Activated CD4-positive, CD25-positive, alpha-beta regulatory T cell treated with anti-CD3 and anti-CD28 coated beads, Interleukin-2, amount 50 U/mL, for 16 hours (primary cell): ENCODE results near the gene ERCC4.

ENCODE experiments used
- DNase-seq: peaks from one replicate; pipeline ENCODE4 v3.0.0-alpha.2; 2020; ENCODE audit warnings: low read depth, low spot score

ERCC4 gene

DNA sequence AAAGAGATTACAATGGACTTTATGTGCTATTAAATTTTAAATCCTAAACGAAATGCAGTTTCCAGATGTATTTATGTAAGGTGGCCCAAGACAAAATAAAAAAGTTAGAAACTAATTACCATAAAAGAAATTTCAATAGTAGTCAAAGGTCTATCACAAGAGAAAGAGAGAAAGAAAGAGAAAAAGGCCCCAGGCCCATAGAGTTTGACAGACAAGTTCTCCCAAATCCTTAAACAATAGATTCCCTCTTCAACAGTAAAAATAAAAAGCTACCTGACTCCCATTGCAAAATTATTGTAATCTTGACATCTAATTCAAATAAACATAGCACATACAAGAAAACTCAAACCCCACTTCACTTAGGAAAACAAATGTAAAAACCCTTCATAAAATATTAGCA is 8.6 kb upstream of the ERCC4 start:
- DNase-seq: no peak

DNA sequence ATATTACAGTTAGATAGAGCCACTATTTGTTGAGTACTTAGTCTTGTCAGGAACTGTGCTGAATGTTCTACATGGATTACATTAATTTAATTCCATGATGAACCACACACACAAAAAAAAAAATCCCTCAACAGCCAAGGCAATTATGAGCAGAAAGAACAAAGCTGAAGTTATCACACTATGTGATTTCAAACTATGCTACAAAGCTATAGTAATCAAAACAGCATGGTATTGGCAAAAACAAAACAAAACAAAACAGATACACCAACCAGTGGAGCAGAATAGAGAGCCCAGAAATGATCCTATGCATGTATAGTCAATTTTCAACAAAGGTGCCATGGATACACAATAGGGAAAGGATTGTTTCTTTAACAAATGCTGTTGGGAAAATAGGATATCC is 8.1 kb upstream of the ERCC4 start:
- no peak for DNase-seq

DNA sequence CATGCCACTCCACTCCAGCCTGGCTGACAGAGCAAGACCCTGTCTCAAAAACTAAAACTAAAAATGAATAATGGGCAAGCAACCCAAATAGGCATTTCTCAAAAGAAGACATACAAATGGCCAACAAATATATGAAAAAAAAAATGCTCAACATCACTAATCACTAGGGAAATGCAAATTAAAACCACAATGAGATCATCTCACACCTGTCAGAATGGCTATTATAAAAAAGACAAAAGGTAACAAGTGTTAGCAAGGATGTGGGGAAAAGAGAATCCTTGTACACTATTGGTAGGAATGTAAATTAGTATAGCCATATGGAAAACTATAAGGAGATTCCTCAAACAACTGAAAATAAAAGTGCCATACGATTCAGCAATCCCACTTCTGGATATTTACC is 7.1 kb upstream of the ERCC4 start:
- DNase-seq: no peak

DNA sequence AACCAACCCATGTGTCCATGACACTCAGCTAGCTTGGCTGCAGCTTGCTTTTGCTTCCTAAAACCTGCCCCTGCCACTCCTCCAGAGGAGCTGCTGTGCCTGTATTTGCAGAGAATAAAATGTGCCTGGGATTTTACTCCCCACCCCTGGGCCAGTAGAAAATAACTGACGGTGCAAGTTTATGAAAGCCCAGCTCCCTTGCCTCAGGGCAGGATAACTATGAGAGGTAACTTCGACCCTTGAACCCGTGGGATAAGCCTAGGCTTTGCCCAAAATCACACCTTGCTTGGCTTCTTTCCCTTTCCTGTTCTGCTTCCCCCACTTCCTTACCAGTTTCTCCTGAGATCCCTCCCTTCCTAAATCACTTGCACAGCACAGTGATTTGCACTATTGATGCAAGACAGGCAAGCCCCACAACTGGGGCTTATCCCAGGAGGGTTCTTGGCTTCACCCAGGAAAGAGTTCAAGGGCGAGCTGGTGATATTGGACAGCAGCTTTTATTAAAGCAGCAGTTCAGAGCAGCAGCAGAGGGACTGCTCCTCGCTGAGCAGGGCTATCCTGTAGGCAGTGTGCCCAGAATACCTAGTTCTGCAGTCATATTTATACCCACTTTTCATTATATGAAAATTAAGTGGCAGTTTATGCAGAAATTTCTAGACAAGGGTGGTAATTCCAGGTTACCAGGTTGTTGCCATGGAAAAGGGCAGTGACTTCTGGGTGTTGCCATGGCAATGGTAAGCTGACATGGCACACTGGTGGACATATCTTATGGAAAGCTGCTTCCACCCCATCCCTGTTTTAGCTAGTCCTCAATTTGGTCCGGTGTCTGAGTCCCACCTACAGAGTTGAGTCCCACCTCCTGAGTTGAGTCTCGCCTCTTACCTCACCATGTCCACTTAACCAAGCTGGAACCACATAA is 6.3 kb upstream of the ERCC4 start:
- DNase-seq: no peak

DNA sequence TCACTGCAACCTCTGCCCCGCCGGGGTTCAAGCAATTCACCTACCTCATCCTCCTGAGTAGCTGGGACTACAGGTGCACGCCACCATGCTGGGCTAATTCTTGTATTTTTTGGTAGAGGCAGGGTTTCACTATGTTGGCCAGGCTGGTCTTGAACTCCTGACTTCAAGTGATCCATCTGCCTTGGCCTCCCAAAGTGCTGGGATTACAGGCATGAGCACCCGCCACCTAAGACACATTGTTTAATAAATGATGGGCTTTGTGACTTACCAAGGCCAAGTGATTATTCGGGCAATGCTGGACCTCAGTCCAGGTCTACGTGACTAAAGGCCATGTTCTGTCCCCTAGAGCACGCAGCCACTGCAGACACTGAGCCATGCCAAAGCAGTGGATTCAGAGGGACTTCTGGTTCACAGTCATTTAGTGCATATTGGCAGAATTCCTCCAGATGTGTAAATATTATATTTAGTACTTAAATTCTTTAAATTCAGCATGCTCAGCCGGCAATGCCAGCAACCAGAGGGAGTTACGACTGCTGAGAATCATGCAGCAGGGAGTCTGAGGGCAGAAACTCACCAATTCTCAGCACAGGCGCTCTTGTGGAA is 4.8 kb upstream of the ERCC4 start:
- no peak for DNase-seq

DNA sequence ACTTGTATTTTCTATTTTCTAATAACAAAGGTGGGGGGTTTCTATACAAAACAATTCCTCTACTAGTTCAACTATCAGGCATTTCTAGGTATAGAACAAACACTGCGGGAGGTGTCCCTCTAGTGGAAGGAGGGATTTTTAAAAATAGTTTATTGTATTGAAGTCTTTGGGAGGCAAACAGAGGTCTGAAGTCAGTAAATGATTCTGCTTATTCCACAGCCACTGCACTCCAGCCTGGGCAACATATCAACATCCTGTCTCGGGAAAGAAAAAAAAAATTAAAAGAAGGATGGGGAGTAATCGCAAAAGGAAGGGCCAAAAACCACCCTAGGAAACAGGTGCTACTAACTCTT is 648 bp upstream of the ERCC4 start:
- DNase-seq: no peak

DNA sequence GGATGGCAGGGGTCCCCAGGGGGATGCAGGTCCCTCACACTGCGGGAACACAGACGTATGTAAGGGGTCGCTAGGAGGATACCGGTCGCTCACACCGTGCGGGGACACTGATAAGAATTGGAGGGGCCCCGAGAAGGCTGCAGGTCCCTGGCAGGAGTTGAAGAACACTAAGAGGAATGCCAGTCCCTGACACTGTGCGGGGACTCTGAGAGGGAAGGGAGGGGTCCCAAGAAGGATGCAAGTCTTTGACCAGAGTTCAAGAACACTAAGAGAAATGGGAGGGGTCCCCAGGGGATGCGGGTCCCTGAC is 510 bp downstream of the ERCC4 start:
- DNase-seq: no peak

DNA sequence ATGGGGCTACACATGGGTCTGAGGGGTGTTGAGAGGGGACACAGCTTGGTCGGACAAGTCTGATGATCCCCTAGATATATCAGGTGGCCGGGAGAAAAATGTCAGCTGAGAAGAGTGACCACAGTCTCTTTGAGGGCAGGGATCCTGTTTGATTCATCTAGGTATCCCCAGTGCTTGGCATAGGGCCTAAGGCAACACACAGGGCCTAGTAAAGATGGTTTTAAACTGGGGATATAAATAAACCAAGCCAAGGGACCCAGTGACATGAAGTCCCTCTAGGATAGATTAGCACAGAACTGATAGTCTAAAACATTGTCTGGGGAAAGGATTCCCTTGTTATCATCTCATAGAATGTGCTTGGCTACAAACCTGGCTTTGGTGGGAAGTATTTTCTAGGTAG is 1.4 kb downstream of the ERCC4 start:
- no peak for DNase-seq

DNA sequence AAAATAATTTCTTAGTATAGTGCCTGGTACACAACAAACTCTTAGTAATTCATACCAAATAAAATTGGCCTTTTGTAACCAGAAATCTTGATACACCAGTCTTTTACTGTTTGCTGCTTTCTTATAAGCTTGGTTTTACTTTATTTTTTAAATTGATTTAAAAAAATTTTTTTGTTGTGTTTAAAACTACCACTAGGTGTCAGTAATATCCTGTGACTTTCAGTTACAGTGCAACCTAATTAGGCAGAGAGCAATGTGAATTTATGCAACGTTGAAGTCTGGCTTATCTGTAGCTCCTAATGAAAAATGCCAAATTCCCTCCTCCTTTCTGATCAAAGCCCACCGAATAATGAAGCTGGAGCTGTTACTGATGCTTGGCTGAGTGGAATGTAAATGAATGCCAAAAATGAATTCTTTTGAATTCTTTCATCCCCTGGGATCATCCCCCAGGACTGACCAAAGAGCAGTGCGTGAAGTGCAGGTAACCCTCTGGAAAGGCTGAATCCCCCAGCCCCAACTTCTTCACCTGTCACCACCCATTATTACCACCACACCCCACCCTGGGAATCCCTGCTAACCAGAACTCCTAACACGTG is 3.8 kb downstream of the ERCC4 start:
- no peak for DNase-seq

DNA sequence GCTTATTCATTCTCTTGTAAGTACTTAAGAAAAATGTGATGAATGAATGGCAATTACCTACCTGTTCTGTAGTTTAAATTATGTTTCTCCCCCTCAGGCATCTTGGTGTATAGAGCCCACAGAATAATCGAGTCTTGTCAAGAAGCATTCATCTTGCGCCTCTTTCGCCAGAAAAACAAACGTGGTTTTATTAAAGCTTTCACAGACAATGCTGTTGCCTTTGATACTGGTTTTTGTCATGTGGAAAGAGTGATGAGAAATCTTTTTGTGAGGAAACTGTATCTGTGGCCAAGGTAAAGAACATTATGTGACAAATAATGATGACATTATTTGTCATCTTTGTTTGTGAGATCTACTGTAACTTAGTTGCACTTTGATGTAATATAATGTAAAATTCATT is 6.5 kb downstream of the ERCC4 start:
- no peak for DNase-seq

DNA sequence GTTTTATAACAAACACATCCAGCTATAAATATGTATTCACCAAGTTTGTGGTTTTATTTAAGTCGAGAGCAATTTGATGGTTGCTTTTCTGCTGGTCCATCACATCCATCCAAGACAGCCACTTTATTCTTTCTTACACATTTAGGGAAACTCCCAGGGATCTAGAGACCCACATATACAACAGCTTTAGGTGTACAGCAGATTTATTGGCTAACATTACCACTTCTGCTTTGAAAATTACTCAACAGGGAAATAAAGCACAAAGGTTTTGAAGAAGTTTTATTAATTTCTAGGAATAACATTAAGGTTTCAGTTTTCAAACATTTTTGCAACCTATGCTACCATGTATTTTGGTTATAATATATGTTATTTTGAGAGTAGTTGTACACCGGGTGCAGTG is 6.9 kb downstream of the ERCC4 start:
- no peak for DNase-seq

DNA sequence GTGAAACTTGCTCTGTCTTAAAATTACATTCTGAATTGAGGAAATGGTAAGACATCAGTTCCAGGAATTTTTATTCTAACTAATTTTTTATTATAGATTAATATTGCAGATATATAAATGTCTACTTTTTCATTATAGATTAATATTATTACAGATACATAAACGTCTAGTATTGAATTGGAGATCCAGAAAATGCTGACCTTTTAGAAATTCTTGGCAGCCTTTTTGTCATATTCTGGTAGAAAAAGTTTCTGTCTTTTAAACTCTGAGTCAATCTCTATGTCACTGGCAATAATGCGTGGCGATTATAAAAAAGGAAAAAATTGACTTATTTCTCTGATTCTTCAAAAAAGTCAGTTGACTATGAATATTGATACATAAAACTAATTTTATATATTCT is 8.7 kb downstream of the ERCC4 start:
- no peak for DNase-seq

DNA sequence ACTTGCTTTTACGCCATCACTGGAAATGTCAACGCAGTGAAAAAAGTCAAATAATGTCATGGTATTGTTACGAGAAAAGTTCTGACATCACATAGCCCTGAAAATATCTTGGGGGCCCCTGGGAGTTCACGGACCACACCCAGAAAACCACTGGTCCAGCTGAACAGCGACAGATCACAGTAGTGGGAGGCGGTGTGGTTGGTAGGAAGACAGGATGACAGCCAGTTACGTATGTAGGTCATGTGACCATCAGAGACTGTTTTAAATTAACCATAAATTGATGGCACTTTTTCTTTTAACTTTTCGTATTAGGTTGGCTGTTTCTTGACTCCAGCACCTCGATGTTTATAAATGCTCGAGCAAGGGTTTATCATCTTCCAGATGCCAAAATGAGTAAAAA is 11.9 kb downstream of the ERCC4 start:
- DNase-seq: no peak

DNA sequence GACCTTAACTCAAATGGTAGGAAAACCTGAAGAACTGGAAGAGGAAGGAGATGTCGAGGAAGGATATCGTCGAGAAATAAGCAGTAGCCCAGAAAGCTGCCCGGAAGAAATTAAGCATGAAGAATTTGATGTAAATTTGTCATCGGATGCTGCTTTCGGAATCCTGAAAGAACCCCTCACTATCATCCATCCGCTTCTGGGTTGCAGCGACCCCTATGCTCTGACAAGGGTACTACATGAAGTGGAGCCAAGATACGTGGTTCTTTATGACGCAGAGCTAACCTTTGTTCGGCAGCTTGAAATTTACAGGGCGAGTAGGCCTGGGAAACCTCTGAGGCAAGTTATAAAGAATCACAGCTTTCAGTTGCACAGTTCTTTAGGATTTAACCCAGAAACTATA is 15.5 kb downstream of the ERCC4 start:
- DNase-seq: no peak

DNA sequence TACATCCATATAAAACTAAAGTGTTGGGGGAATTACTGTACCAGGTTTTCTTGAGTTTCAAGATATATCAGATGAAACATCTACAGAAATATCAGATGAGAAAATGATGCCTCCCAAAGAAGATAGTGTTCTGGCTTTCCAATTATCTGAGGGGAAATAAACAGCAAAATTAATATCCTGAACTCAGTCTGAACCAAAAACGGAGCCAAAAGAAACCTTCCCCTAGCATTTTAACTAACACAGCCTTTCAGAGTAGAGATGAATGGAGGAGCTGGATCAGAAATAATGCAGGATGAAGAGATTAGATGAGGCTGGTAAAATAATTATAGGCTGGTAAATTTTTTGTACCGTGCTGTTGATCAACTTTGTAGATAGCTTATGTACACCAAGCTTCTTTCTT is 16.2 kb downstream of the ERCC4 start:
- DNase-seq: no peak

DNA sequence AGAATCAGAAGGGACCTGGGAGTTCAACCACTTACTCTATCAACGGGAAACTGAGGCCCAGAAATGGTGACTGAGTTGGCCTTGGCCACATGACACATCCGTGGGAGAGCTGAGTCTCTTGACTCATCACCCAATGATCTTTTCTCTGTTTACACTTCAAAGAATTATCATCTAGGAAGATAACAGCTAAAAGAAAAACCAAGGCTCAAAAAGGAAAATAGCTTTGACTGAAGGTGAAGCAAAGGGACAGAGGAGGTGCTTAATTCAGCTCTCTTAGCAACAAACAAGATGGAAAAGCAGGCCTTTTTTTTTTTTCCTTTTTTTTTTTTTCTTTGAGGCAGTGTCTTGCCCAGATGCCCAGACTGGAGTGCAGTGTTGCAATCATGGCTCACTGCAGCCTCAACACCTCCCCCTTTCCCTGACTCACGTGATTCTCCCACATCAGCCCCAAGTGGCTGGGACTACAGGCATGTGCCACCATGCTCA is 16.7 kb downstream of the ERCC4 start:
- DNase-seq: no peak

DNA sequence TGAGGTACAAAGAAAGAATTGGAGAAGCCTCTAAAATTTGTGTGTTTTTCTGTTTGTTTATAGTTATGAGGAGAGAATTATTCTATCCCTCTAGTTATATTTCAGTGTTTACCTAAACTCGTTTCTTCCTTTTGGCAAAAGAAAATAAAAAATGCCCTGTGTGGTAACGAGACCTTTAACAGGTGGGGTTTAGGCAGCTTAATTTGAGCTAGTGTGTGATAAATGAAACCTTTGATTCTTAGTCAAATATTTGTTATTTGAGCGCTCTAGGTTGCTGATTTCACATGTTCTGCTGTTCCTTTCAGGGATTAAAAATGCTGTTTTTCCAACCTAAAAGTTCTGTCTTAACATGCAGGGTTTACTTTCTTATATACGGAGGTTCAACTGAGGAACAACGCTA is 17.5 kb downstream of the ERCC4 start:
- no peak for DNase-seq

DNA sequence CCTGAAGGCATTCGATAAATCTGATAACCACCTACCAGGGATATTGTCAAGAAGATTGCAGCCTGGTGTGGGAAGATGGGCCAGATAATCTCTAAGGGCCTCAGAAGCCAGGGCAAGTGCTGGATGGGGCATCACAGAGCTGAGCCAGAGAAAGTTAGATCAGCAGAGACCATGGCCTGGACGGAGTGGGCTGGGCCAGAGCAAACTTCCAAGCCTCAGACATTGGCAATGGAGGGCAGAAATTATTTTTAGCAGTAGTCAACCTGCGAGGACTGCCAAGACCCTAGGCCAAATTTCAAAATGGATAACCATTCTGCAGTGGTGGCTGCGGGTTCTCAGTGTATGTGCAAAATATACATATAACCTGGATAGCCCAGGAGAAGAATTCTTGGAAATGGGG is 18.5 kb downstream of the ERCC4 start:
- no peak for DNase-seq

DNA sequence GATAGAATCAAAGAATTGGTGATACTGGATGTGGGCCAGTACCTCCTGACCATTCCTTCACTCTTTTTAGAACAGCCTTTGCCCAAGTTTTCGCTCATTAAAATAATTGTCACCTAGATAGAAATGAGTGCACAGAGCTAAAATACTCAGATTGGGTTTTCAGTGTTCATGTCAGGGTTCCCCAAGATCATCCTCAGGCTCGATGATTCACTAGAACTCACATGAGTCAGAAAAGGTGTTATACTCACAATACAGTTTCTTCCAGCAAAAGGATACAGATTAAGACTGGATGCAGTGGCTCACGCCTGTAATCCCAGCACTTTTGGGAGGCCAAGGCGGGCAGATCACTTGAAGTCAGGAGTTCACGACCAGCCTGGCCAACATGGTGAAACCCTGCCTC is 19.9 kb downstream of the ERCC4 start:
- DNase-seq: no peak

DNA sequence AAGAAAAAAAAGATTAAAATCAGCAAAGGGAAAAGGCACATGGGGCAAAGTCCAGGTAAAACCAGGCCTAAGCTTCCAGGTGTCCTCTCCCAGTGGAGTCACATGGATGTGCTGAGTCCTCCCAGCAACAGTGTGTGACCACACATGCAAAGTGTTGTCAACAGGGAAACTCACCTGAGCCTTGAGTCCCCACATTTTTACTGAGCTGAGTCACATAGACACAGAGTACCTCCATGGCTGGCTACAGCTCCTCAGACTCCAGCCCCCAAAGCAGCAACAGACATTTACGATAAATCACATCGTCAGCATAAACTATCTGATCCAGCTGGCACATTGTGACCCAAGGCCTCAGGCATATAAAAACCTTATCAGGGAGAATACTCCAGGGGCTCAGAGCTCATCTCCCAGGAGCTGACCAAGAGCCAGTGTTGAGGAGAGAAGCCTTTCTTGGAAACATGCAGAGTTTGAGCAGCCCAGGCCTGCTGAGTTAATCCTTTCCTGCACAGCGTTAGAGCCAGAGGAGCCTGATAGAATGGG is 20.5 kb downstream of the ERCC4 start:
- no peak for DNase-seq

DNA sequence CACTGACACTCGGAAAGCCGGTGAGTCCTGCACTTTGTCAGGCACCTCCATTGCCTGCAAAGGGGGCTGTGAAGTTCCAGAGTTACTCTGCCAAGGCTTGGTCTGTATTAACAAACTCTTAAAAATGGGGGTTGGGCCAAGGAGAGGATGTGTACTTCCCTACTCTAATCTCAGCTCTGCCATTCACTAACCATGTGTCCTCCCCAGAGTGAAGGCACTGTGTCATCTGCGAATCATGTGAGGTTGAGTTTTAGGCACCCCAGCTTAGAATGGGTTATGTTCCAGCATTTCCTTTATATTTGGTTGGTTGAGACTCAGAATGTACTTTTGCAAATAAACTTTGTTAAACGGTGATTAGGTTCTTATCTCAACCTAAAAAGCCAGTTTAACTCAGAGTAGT is 24.9 kb downstream of the ERCC4 start:
- DNase-seq: no peak

DNA sequence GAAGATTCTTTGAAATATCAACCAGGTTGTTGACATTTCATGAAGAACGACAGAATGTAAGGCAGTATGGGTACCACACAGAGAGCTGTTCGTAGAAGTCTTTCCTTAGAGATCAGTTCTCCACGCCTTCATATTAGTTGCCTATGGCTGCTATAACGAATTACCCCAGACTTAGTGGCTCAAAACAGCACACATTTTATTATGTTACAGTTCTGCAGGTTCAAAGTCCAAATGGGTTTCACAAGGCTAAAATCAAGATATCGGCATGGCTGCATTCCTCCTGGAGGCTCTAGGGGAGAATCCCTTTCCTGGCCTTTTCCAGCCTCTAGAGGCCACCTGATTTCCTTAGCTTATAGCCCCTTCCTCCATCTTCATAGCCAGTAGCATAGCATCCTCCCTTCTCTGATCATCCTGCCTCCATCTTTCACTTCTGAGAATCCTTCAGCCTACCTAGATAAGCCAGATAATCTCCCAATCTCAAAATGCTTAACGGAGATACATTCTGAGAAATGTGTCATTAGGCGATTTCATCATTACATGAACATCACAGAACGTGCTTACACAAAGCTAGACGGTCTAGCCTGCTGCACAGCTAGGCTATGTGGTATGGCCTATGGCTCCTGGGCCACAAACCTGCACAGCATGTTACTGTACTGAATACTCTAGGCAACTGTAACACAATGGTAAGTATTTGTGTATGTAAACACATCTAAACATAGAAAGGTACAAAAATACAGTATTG is 26.0 kb downstream of the ERCC4 start:
- DNase-seq: no peak
